GM21619 (cell line): ENCODE data around the gene BAZ2A.

ENCODE experiments used
- ATAC-seq: cut with Tn5 transposase; IDR thresholded peaks from one replicate; pipeline ENCODE4 v1.9.1; 2021; ENCODE audit not compliant: unreplicated experiment

Gene BAZ2A

GRCh38 chr12:56635806-56636674, 5.9 kb upstream of the BAZ2A start:
- peak; percentile 40 for ATAC-seq

GRCh38 chr12:56634837-56635791, 5.0 kb upstream of the BAZ2A start:
- peak; percentile 30 for ATAC-seq

- ATAC-seq: no peak
Measured at GRCh38 chr12:56634242-56634836, 4.2 kb upstream of the BAZ2A start.

- ATAC-seq: no peak
Measured at GRCh38 chr12:56633468-56634241, 3.5 kb upstream of the BAZ2A start.

- no peak for ATAC-seq
Measured at GRCh38 chr12:56632701-56633467, 2.8 kb upstream of the BAZ2A start.

GRCh38 chr12:56631790-56632700, 1.9 kb upstream of the BAZ2A start:
- ATAC-seq: no peak

- ATAC-seq: peak; percentile 5
Measured at GRCh38 chr12:56629459-56630179, 507 bp downstream of the BAZ2A start.

- no peak for ATAC-seq
Measured at GRCh38 chr12:56628671-56629458, 1.3 kb downstream of the BAZ2A start.

GRCh38 chr12:56626701-56627100, 3.4 kb downstream of the BAZ2A start:
- ATAC-seq: no peak

- no peak for ATAC-seq
Measured at GRCh38 chr12:56622535-56622934, 7.6 kb downstream of the BAZ2A start.

GRCh38 chr12:56616925-56617324, 13.2 kb downstream of the BAZ2A start:
- no peak for ATAC-seq

- ATAC-seq: no peak
Measured at GRCh38 chr12:56616244-56616643, 13.9 kb downstream of the BAZ2A start.

GRCh38 chr12:56614627-56615026, 15.5 kb downstream of the BAZ2A start:
- ATAC-seq: no peak

GRCh38 chr12:56604355-56604754, 25.8 kb downstream of the BAZ2A start:
- no peak for ATAC-seq

- no peak for ATAC-seq
Measured at GRCh38 chr12:56602239-56602638, 27.9 kb downstream of the BAZ2A start.

- no peak for ATAC-seq
Measured at GRCh38 chr12:56601503-56601902, 28.6 kb downstream of the BAZ2A start.

- ATAC-seq: no peak
Measured at GRCh38 chr12:56600753-56601152, 29.4 kb downstream of the BAZ2A start.
